HPDE6-E6E7 (cell line): ENCODE data around the gene QRICH1.

Experiments used
- DNase-seq: peaks from one replicate; pipeline ENCODE4 v3.0.0; 2011; ENCODE audit warnings: missing footprints; ENCODE audit errors: extremely low spot score

The QRICH1 gene

DNA sequence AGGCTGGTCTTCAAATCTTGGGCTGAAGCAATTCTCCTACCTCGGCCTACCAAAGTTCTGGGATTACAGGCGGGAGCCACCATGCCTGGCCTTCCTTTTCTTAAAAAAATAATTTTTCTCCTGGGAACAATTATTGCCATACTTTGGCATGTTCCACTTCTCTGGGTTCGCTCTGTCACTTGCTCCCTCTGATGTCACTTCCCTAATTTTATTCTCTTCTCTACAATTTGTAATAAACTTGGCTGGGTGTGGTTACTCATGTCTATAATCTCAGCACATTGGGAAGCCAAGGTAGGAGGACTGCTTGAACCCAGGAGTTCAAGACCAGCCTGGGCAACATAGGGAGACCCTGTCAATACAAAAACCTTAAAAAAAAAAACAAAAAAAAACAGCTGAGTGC lies 58.6 kb downstream of the QRICH1 start:
- no peak for DNase-seq

DNA sequence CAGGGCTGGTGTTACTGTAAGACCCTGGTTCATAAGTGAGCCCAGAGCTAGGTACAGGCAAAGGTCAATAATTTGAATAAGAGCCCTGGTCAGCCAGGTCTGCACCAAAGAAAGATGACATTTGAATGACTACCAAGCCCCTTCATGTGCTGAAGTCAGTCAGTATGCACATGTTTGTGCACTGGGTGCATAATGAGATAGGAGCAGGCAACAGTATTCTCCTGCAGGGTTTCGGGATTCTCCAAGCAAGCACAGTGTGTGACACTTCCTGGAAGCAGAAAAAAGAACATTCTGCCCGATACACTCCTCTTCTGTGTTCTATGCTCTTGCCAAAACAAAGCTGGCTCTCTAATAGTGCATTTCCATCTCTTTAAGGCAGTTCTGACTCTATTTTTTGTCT lies 59.2 kb downstream of the QRICH1 start:
- no peak for DNase-seq

DNA sequence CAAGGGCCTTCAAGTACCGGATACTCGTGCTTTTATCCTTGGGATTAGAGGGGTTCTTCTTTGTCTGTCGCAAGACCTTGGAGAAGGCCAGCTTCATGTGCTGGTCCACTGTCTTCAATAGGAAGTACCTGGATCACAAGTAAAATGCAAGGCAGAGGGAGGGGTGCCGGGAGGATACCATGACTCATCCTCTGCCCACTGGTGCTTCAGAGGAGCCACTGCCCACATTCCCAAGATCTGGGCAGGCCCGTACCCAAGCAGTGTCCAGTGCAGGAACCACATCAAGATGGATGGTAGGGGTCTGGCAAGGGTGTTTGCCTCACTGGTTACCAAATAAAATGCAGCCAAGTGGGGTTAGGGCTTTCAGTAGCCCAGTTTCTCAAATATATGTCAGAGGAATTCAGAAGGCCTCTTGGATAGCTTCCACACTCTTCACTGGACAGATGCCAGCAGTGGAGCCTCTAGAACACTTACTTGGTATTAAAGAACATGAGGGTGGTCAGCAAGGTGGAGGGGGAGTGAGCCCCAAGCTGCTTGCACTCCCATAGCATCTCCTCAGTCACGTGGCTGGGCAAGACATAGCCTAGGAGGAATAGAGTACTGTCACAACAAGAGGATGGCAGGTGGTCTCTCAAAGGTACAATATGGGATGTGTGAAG lies 61.1 kb downstream of the QRICH1 start:
- DNase-seq: no peak

DNA sequence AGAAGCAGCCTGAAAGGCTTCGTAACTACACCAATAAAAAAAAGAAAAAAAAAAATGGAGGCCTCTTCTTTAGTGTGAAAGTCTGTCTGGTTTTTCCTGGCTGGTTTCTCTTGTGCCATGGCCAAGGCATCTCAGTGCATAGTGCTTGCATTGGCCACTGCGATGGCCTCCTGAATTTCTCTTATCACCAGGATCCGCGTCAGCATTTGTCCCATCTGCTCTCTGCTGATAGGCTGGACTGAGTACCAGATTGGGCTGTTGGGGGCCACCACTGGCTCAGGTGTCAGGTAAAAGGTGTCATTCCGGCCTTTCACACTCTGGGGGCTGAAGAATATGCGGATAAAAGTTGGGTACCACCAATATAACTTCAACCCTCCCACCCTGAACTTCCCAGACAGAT lies 63.5 kb downstream of the QRICH1 start:
- DNase-seq: no peak

DNA sequence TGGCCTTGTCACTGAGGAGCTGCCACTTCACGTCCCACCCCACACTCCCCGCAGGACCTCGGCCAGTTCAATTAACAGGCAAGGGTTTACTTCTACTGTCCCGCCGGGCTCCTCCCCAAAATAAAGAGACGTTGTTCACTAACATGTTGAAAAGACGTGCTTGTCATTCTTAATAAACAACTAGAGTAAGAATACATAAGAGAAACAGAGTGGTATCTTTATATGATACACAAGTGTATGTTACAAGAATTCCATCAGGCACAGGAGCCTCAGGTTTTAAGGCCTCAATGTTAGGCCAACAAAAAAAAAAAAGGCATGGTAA lies 64.3 kb downstream of the QRICH1 start:
- no peak for DNase-seq

DNA sequence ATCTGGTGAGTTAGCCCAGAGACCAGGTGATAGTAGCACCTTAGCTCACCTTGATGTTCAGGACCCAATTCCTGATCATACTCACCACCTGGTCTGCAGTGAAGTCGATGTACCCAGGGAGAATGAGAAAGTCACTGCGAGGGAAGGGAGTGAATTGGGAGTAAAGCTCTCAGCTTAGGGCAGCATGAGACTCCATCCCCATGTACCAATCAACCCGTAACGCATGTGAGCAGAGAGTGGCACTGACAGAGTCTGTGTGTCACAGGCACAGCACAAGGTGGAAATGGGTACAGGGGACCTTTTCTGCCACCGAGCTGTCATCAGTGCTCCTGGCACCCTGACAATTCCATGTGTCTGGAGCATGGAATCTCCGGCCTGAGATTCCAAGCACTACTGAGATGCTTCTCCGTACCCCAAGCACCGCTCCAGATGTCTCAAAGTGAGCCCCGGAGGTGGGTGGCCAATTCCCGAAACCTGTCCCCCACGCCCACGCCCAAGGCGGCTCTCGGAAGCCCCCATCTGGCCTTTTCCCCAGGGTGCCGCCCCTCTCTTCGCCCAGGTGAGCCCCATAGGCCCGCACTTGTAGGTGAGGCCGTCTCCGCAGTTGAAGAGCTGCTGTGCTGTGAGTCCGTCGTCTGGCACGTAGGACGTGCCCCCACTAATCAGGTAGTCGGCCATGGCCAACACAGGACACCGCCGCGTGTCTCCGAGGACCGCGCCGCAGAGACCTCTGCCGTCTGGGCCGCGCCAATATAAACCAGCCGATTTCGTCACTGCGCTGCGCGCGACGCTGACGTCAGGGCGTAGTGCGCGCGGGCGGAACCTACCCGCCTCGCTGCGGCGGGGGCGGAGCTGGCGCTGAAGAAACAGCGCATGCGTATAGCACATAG lies 65.0 kb downstream of the QRICH1 start, which contains the start of gene IMPDH2:
Gene IMPDH2, minus strand, starts transcription at position 726 of the 890 bp plus-strand sequence. Its CDS starts 48 bp downstream, at position 678.
- DNase-seq: no peak

DNA sequence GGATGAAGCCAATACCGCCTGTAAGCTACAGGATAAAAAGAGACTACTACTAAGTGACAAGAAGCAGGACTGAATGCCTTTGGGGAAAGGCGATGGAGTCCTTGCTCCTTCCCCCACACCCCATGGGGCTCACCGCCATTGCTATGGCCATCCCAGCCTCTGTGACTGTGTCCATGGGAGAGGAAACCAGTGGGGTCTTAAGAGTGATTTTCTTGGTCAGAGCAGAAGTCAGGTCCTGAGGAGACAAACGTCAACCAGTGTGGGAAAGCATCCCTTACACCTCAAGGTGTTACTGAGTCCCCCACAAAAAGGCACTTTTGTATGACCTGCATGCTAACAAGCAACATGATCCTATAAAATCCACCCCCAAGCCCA lies 65.6 kb downstream of the QRICH1 start:
- DNase-seq: no peak

DNA sequence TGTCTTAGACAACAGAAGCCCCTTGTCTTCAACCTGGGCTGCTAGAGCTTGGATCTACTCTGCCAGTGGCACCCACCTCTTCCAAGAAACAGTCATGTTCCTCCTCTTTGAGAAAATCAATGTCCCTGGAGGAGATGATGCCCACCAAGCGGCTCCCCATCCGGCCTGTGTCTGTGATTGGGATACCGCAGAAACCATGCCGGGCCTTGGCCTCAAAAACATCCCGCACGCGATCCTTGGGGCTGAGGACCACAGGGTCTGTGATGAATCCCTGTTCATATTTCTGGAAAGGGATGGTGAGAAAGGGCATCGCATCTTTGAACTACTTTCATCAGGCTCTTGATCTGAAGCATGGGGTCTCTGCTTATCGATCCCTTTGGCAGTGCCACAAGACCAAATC lies 66.2 kb downstream of the QRICH1 start:
- no peak for DNase-seq

DNA sequence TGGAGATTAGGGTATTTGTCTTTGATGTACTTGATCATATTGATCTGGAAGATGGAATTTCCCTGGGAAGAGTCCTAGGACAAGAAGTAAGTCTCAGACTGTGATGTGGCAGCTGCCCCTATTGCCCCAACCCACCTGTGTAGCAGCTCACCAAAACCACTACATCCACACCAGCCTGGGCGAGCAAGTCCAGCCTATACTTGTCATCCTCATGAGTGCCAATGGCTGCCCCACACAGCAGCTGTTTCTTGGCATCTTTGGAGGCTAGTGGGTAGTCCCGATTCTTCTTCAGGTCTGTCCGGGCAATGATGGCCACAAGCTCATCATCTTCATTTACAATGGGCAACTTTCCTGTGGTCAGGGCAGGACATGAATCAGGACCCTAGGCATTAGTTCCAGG lies 67.3 kb downstream of the QRICH1 start:
- DNase-seq: no peak

DNA sequence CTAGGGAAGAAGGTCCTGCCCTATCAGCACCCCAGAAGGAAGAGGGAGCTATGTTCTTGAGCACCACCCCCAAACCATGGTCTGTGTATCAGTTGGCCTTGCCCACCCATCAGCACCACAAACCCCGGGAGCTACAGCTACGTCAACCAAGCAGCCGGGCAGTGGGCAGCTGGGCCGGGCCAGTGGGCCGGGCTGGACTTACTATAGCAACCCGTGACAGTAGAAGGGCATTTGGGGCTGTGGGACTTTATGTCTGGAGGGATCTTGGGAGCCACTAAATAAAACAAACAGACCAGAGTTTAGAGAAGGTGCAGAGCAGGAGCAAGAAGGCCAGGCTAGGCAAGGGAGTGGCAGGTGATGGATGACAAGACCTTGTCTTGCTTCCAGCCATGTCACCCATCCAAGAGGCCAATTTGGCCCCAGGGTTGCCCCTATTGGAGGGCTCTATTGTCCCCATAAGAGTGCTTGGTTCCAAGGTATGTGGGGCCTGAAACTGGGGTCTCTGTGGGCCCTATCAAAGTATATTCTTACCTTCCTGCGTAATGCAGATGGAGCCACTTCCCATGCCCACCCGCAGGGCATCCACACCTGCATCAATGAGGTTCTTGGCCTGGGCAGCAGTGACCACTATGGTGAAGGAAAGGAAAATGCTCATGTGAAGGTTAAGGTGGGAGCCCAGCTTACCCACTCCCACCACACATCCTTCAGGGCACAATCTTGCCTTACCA lies 67.9 kb downstream of the QRICH1 start:
- DNase-seq: no peak

DNA sequence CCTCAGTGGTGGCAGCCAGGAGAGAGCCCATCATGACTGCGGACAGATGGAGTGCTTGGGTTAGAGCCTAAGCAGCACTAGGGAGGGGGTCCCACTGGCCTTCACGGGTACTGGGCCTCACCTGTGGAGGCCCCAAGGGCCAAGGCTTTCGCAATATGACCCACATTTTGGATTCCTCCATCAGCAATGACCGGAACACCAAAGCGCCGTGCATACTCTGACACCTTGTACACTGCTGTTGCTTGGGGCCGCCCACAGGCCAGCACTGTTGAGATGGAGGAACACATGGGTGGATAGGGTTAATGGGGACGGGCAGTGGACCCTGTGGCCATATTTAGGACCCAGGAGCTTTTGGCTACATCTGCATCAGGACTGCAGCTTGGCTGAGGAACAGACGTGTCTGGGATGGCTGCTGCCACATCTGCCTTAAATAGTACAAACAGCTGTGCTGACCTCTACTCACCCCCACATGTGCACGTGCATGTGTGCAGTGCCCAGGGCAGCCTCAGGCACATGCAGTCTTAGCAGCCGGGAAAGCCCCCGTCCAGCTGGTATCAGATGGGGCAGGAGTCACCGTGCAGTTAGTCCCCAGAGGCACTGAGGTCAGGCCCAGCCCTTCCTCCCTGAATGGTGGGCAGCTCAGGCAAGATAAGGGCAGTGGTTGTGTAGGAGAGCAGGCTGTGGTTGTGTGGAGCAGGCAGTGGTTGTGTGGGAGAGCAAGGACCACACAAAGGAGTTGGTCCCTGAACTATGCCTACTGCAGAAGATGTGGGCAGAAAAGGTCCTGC lies 68.7 kb downstream of the QRICH1 start:
- DNase-seq: no peak

DNA sequence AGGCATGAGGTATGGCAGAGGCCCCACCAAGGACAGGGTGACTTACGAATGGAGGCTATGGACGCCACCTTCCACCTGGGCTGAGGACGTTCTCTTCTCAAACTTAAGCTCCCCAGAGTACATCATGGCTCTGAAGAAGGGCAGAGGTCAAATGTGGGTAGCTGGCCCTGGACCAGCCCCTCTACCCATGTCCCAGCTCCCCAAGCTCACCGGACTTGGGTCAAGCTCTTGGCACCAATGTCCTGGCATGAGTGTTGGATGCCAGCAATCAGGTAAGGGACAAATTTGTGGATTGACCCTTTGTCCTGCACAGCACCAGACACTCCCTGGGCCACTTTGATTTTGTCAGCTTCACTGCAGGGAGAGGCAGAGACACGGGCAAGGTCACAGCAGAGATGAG lies 69.4 kb downstream of the QRICH1 start:
- DNase-seq: no peak

DNA sequence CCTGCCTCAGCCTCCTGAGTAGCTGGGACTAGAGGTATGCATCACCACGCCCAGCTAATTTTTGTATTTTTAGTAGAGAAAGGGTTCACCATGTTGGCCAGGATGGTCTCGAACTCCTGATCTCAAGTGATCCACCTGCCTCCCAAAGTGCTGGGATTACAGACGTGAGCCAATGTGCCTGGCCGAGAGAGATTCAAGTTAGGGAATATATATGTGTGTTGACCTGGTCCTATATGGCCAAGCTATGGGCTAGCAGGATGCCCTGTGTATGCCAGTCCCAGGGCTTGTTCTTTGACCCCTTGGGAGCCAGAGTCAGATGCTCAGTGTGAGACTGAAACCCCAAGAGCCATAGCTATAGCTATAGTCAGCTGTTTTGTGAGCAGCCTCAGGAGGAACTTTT lies 70.1 kb downstream of the QRICH1 start:
- no peak for DNase-seq

DNA sequence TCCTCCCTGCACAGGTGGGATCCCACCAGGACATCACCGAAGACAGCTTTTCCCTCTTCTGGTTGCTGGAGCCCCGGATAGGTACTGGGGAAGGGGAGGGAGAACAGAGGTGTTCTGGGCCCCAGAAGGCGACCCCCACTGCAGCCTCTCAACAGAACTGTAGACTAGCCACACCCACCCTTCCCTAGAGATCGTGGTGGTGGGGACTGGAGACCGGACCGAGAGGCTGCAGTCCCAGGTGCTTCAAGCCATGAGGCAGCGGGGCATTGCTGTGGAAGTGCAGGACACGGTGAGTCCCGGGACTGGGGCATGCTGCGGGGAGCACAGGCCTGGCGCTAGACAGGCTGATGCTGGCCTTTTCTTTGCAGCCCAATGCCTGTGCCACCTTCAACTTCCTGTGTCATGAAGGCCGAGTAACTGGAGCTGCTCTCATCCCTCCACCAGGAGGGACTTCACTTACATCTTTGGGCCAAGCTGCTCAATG lies 71.1 kb downstream of the QRICH1 start:
- DNase-seq: no peak

DNA sequence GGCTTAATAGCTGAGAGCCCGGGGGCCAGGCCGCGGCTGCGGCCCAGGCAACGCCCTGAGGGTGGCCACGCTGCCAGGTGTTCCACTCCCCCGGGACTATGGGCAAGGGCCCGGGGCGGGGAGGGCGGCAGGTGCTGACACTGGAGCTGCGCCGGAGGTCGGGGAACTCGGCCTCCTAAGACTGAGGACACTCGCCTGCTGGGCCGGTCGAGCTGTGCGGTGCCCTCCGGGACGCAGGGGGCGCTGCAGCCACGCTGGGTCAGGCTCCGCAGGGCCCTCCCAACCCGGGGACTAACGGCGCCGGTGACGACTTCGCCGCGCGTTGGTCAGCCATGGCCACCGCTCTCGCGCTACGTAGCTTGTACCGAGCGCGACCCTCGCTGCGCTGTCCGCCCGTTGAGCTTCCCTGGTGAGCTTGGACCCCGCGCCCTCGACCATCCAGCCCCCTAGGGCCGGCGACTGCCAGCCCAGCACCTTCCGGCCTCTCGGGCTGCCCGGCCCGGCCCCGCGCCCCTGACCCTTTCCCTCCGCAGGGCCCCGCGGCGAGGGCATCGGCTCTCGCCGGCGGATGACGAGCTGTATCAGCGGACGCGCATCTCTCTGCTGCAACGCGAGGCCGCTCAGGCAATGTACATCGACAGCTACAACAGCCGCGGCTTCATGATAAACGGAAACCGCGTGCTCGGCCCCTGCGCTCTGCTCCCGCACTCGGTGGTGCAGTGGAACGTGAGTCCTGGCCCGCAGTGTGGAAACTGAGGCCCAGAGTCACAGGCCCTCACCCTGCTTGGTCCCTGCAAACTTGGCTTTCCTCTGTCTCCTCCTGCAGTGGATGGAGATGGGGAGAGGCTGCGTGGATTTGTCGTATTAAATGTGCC lies 71.8 kb downstream of the QRICH1 start, which contains the start of gene NDUFAF3:
Gene NDUFAF3, plus strand, starts transcription at position 309 of the 875 bp plus-strand sequence. Its CDS starts 24 bp downstream, at position 333.
- peak; percentile 56 for DNase-seq

DNA sequence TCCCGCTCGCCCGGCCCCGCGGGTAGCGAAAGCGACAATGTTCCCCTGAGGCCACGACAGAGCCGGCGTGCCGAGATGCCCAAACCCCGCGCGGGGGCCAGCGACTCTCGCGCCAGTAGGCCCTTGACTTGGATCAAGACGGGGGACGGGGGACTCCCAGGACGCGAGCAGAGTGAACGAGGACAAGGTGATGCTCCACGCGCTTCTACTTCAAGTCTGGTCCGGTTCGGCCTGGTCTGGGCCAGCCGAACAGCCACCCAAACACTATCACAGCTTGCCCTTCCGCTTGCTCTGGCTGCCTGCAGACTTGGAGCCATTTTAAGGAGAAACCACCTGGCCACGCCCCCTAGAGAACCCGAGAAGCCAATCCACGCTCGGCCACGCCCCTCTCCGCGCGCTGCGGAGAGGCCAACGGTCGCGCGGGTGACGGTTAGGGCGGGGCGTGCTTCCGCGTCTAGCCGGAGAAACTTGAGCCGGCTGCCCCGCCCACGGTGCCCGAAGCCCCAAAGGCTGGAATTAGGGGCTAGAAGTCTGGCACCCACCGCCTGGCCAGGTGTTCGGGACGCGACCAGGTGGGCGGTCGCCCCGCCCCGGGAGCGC lies 72.6 kb downstream of the QRICH1 start:
- DNase-seq: peak; percentile 57

DNA sequence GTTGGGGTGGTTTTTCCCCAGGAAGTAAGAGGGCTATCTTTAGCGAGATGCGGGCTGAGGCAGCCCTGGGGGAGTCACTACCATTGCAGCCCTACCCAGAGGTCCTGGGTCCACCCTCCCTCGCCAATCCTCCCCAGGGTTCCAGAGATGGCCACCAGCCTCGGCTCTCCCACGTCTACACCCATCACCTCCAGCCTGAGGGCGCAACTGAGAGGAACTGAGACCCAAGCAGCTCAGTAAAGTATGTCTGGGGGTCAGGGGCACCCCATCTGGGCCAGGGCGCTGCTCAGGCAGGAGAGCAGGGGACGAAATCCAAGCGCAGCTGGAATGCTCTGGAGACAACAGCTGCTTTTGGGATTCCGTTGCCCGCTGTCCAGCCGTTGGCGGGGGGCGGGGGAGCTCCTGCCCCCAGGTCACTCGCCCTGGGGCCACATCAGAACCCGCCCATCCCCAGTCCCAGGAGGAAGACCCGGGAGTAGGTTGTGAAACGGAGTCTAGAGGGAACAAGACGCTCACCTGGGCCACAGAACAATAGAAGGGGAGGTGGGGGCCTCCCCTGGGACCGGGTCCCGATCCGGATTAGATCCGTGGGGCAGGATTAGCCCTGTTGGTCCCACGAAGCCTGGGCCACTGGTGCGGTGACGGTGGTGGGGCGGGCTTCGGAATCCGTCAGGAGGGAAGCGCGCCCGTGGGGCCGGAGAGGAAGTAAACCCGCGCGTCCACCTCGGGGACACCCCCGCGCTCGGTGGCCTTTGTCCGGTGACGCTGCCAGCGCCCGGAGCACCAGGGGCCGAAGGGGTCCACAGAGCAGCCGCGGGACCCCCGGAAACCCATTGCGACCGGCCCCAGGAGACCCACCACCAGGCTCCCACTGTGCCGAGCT lies 73.3 kb downstream of the QRICH1 start:
- no peak for DNase-seq

DNA sequence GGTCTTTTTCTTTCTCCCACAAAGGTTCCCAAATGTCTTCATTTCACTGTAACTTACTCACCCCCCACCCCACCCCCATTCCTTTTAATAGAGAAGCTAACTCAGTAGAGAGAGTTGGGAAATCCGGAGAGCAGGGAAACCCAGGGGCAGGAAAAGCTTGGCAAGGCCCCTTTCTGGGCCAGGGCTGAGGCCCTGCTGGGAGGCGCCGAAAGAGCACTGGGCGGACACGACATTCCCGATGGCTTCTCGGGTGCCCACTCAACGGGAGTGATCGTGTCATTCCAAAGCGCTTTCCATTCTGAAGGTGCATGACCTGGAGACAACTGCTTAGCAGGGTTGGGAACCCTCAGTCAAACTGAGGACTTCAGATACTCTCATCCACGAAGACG lies 73.9 kb downstream of the QRICH1 start:
- DNase-seq: no peak

DNA sequence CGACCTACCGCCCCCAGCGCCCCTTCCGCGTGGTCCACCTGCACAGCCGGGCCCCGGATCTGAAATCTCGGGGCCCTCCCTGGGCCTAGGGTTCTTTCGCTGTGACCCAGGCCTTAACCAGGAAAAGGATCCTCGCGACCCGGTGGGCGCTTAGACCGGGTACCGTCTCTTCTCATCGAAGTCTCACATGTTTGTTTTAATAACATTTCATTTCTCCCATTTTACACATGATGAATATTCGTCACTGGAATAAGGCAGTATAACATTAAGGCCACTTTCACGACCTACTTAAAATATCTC lies 75.2 kb downstream of the QRICH1 start:
- DNase-seq: no peak
